K562 (cell line): ENCODE measurements around the gene AHNAK. TPM values are rescaled to one million over a fixed set of nuclear protein-coding genes. Genes with fewer than 3 reads are reported as not detected.

Experiments
- HDGF ChIP-seq: fragments of 450-650 bp; IDR thresholded peaks from 2 replicates; pipeline ENCODE4 v1.6.1; 2016
- MED1 ChIP-seq: sonication (generic); formaldehyde crosslinking; IDR thresholded peaks from 2 replicates; pipeline ENCODE4 v1.8.1; 2023; ENCODE audit warnings: missing genetic modification reagents, borderline replicate concordance
- NBN ChIP-seq: fragments of 450-650 bp; IDR thresholded peaks from 2 replicates; pipeline ENCODE4 v1.6.1; 2016; ENCODE audit warnings: low read depth, mild to moderate bottlenecking
- RCOR1 ChIP-seq, 2 experiments: IDR thresholded peaks; 2 replicates each; pipeline ENCODE4 v1.6.1; 2012; ENCODE audit warnings: low read depth in 2 of 2, low read length in 2 of 2, borderline replicate concordance in 1 of 2, improper control_type of control experiment in 1 of 2
- SRF ChIP-seq, 2 experiments: fragments of 250-450, 450-650 bp in 1 of 2; sonication (Bioruptor Pico) in 1 of 2; sonication (generic) in 1 of 2; formaldehyde crosslinking; IDR thresholded peaks; 2 replicates each; pipeline versions ENCODE4 v1.5.0 to v1.5.1; 2020 to 2022; ENCODE audit warnings: mild to moderate bottlenecking in 1 of 2, missing genetic modification reagents in 1 of 2
- STAT5A ChIP-seq: IDR thresholded peaks from 2 replicates; pipeline ENCODE4 v1.6.1; 2012; ENCODE audit warnings: low read length, inconsistent platforms, borderline replicate concordance
- TFAM ChIP-seq: fragments of 250-450 bp; sonication (Bioruptor Pico); conservative IDR thresholded peaks from 2 replicates; pipeline ENCODE4 v1.5.0; 2021; ENCODE audit warnings: mild to moderate bottlenecking, moderate library complexity
- ZFX ChIP-seq: sonication (generic); formaldehyde crosslinking; IDR thresholded peaks from 2 replicates; pipeline ENCODE4 v1.8.0; 2022; ENCODE audit warnings: mild to moderate bottlenecking, missing genetic modification reagents, moderate library complexity
- ZNF436 ChIP-seq: fragments of 250-450, 450-650 bp; sonication (Bioruptor Pico); formaldehyde crosslinking; IDR thresholded peaks from 2 replicates; pipeline ENCODE4 v1.7.0; 2020; ENCODE audit warnings: mild to moderate bottlenecking
- polyA plus RNA-seq, 8 experiments: library from polyadenylated mRNA; depleted of rRNA in 4 of 8; stranded (reverse) in 5 of 8; unstranded in 3 of 8; fragments of >200 nt; fragmentation: Nextera tagmentation in 2 of 8; fragmentation: Illumina TruSeq in 1 of 8; extraction: Ambion mirVana in 2 of 8; extraction: Trizol in 1 of 8; gene quantifications; 2 replicates each; pipeline versions ENCODE4 v1.2.1 to v1.2.3, GENCODE V29; 2011 to 2014; ENCODE audit warnings: inconsistent platforms in 1 of 8, missing spikeins in 1 of 8
- total RNA-seq, 7 experiments: library from RNA; depleted of rRNA in 6 of 7; stranded (reverse); fragments of >200 nt in 6 of 7; fragmentation: Illumina TruSeq in 2 of 7; extraction: Trizol in 2 of 7; gene quantifications; 2 replicates each; pipeline versions ENCODE4 v1.2.1 to v1.2.3, GENCODE V29; 2011 to 2021; ENCODE audit warnings: low replicate concordance in 1 of 7
- TF ChIP-seq, protein P1 (sequence below), 2 experiments: fragments of 450-650 bp; IDR thresholded peaks; 2 replicates each; pipeline ENCODE4 v1.6.1; 2016; ENCODE audit warnings: mild to moderate bottlenecking in 2 of 2, borderline replicate concordance in 1 of 2, low read depth in 1 of 2, moderate library complexity in 1 of 2
- TF ChIP-seq, protein P2 (sequence below): fragments of 450-650 bp; IDR thresholded peaks from 2 replicates; pipeline ENCODE4 v1.6.1; 2016; ENCODE audit warnings: mild to moderate bottlenecking
- TF ChIP-seq, protein P3 (sequence below): fragments of 450-650 bp; IDR thresholded peaks from 2 replicates; pipeline ENCODE4 v1.6.1; 2016; ENCODE audit warnings: borderline replicate concordance
- TF ChIP-seq, protein P4 (sequence below): sonication (generic); formaldehyde crosslinking; IDR thresholded peaks from 2 replicates; pipeline ENCODE4 v1.8.0; 2022; ENCODE audit warnings: missing genetic modification reagents, mild to moderate bottlenecking, moderate library complexity, borderline replicate concordance

The AHNAK gene
- total and polyA plus RNA-seq, 9 of the 15 experiments (the other 6 are each of a cell fraction or from before 2014, with no cell fraction given): 1.5 to 89.7 (median 45.0) TPM

DNA sequence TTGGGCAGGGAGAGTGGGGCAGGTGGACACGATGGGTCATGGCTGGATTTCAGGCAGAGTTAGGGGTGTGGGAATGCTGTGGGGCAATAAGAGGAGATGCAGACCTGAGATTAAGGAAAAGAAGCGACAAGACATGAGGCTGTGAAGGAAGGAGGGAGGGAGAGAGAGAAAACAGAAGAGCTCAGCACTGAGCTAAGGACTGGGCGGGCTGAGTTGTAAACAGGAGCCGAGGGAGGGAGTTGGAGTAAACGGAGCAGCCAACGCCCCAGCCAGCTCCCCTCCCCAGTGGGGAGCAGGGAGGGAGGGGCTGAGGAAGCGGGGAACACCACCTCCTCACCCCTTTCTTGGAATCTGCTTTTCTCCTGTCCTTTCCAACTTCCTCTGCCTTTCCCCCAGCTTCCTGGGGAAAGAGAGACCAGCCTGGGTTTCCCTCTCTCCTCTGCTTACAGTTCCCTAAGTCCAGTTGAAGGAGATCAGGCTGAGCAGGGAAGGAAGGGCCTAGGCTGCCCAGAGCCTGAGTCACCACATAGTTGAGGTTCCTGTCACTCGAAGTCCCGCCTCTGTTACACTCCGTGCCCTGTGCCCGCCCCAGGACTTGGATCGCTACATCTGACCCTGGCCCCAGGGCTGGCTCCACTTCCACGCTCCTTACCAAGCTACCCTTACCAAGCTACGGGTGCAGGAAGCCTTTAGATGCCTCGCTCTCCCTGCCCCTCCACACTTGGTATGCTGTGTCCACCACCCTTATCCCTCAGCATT lies 6.7 kb upstream of the AHNAK start (continued):
- TF ChIP-seq, protein P1, sequence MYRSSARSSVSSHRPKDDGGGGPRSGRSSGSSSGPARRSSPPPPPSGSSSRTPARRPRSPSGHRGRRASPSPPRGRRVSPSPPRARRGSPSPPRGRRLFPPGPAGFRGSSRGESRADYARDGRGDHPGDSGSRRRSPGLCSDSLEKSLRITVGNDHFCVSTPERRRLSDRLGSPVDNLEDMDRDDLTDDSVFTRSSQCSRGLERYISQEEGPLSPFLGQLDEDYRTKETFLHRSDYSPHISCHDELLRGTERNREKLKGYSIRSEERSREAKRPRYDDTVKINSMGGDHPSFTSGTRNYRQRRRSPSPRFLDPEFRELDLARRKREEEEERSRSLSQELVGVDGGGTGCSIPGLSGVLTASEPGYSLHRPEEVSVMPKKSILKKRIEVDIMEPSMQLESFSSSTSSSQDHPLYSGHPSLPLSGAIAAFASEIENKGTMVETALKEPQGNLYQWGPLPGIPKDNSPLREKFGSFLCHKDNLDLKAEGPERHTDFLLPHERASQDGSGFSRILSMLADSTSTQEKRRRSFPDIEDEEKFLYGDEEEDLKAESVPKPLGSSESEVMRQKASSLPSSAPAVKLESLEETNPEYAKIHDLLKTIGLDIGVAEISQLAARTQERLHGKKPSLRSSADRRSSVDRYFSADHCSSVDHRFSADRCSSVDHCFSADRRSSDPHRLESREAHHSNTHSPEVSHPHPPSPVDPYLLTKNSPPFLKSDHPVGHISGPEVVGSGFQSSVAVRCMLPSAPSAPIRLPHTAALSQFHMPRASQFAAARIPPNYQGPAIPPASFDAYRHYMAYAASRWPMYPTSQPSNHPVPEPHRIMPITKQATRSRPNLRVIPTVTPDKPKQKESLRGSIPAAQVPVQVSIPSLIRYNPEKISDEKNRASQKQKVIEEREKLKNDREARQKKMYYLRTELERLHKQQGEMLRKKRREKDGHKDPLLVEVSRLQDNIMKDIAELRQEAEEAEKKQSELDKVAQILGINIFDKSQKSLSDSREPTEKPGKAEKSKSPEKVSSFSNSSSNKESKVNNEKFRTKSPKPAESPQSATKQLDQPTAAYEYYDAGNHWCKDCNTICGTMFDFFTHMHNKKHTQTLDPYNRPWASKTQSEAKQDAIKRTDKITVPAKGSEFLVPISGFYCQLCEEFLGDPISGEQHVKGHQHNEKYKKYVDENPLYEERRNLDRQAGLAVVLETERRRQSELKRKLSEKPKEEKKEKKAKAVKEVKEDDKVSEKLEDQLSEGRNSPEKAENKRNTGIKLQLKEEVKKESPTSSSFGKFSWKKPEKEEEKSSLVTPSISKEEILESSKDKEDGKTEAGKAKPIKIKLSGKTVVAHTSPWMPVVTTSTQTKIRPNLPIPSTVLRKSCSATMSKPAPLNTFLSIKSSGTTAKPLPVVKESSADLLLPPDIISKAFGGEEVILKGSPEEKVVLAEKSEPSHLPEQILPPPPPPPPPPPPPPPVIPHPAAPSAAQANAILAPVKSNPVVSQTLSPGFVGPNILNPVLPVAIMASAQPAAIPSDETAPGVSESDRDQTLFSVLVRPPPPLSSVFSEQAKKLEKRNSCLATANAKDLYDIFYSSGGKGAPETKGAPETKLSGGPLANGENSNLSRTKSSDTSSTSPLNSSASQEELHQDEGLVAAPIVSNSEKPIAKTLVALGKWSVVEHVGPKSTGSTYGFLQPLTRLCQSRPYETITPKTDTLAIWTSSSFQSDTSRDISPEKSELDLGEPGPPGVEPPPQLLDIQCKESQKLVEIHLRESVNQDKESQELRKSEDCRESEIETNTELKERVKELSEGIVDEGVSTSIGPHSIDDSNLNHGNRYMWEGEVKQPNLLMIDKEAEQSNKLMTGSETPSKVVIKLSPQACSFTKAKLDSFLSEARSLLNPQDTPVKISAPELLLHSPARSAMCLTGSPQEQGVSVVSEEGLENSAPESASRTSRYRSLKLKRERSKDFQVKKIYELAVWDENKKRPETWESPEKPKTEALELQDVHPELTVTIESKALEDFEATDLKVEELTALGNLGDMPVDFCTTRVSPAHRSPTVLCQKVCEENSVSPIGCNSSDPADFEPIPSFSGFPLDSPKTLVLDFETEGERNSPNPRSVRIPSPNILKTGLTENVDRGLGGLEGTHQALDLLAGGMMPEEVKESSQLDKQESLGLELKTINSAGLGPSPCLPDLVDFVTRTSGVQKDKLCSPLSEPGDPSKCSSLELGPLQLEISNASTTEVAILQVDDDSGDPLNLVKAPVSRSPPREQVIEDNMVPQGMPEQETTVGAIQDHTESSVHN (IDR thresholded peaks at IDR 0.05; ENCODE audit: borderline replicate concordance in 1 of 2, low read depth in 1 of 2): no peak
- TF ChIP-seq, protein P2, sequence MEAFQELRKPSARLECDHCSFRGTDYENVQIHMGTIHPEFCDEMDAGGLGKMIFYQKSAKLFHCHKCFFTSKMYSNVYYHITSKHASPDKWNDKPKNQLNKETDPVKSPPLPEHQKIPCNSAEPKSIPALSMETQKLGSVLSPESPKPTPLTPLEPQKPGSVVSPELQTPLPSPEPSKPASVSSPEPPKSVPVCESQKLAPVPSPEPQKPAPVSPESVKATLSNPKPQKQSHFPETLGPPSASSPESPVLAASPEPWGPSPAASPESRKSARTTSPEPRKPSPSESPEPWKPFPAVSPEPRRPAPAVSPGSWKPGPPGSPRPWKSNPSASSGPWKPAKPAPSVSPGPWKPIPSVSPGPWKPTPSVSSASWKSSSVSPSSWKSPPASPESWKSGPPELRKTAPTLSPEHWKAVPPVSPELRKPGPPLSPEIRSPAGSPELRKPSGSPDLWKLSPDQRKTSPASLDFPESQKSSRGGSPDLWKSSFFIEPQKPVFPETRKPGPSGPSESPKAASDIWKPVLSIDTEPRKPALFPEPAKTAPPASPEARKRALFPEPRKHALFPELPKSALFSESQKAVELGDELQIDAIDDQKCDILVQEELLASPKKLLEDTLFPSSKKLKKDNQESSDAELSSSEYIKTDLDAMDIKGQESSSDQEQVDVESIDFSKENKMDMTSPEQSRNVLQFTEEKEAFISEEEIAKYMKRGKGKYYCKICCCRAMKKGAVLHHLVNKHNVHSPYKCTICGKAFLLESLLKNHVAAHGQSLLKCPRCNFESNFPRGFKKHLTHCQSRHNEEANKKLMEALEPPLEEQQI: no peak
- peak; percentile 32 to 72; a peak in 2 of 4 replicates for TF ChIP-seq RCOR1 (IDR thresholded peaks at IDR 0.05; ENCODE audit: borderline replicate concordance in 1 of 2, low read depth in 2 of 2, low read length in 2 of 2)
- TF ChIP-seq HDGF: peak; percentile 99; the same call in 1 of the 2 replicates
- peak; percentile 84 for TF ChIP-seq ZFX (CRISPR knock-in tag)
- TF ChIP-seq ZNF436 (CRISPR knock-in tag): no peak
- TF ChIP-seq, protein P3, sequence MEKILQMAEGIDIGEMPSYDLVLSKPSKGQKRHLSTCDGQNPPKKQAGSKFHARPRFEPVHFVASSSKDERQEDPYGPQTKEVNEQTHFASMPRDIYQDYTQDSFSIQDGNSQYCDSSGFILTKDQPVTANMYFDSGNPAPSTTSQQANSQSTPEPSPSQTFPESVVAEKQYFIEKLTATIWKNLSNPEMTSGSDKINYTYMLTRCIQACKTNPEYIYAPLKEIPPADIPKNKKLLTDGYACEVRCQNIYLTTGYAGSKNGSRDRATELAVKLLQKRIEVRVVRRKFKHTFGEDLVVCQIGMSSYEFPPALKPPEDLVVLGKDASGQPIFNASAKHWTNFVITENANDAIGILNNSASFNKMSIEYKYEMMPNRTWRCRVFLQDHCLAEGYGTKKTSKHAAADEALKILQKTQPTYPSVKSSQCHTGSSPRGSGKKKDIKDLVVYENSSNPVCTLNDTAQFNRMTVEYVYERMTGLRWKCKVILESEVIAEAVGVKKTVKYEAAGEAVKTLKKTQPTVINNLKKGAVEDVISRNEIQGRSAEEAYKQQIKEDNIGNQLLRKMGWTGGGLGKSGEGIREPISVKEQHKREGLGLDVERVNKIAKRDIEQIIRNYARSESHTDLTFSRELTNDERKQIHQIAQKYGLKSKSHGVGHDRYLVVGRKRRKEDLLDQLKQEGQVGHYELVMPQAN: peak; percentile 61
- no peak for TF ChIP-seq MED1 (CRISPR knock-in tag)
- TF ChIP-seq SRF (CRISPR knock-in tag; IDR thresholded peaks at IDR 0.05): peak in 1 of 2 experiments; percentile 45; a peak in 1 of 4 replicates
- TF ChIP-seq STAT5A: no peak
- peak; percentile 92 for TF ChIP-seq NBN
- TF ChIP-seq TFAM (CRISPR knock-in tag): no peak
- TF ChIP-seq, protein P4, sequence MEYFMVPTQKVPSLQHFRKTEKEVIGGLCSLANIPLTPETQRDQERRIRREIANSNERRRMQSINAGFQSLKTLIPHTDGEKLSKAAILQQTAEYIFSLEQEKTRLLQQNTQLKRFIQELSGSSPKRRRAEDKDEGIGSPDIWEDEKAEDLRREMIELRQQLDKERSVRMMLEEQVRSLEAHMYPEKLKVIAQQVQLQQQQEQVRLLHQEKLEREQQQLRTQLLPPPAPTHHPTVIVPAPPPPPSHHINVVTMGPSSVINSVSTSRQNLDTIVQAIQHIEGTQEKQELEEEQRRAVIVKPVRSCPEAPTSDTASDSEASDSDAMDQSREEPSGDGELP (CRISPR knock-in tag): peak; percentile 13; the same call in 1 of the 2 replicates
